Activated T-cell treated with anti-CD3 and anti-CD28 coated beads, Interleukin-2, amount 50 U/mL, for 4 hours (primary cell): ENCODE measurements around the gene PHLDA3. TPM values are rescaled to one million over a fixed set of nuclear protein-coding genes. Genes with fewer than 3 reads are reported as not detected.

Source experiments
- ATAC-seq, 2 donors: fragments of 200-7000 bp; cut with Tn5 transposase; one replicate each; pipeline ENCODE4 v1.10.0; 2021
- DNase-seq: peaks from one replicate; pipeline ENCODE4 v3.0.0-alpha.2; 2020
- H3K27me3 Mint-ChIP-seq: one replicate; pipeline ENCODE4 v1.8.0; 2021; ENCODE audit warnings: low read depth, mixed read lengths
- H3K36me3 Mint-ChIP-seq: one replicate; pipeline ENCODE4 v1.8.0; 2022; ENCODE audit warnings: mixed read lengths; ENCODE audit not compliant: insufficient read depth
- H3K4me1 Mint-ChIP-seq: one replicate; pipeline ENCODE4 v1.8.0; 2021; ENCODE audit warnings: low read depth, mixed read lengths
- H3K4me3 Mint-ChIP-seq: one replicate; pipeline ENCODE4 v1.8.0; 2021; ENCODE audit warnings: mild to moderate bottlenecking, moderate library complexity, mixed read lengths
- H3K9me3 Mint-ChIP-seq: one replicate; pipeline ENCODE4 v1.8.0; 2021; ENCODE audit warnings: mixed read lengths
- total RNA-seq, 3 donors: library from RNA; stranded (reverse); gene quantifications; one replicate each; pipeline ENCODE4 v1.2.1, GENCODE V29; 2021

The PHLDA3 gene
- total RNA-seq, 3 donors from 2014 or later, result 1.4 to 4.1 (median 3.4) TPM

DNA sequence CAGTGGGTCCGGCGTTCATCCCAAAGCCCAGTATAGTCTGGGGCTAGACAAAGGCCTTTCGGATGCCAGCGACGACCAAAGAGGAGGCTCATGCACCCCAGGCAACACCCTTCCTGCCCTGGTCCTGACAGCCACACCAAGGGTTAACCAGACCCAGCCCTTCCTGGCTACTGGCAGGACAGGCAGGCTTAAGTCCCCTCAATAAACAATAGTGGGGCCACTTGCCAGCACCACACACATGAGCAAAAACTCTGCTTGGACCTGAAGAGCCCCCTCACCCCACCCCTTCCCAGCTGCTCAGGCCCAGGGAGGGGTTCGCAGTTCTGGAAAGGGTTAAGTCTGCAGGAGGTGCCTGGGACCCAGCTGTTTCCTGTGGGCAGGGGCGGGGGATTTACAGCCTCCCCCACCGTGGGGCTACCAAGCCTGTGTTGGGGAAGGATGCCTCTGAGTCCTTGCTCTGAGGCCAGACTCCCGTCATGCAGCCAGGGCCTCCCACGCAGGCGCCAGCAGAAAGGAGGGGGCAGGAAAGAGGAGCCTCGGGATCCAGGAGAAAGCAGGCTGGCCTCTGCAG, 18.2 kb downstream of the PHLDA3 start:
- Mint-ChIP-seq H3K36me3 (no peaks in the 10 kb centered on the region), H3K9me3 (no peaks in the 10 kb centered on the region), H3K4me3 (no peak overlapping the region), H3K4me1 (peaks cover 8% of the 10 kb centered on the region), H3K27me3 (peaks cover 14% of the 10 kb centered on the region)
- no peak for DNase-seq
- ATAC-seq, result no peak

DNA sequence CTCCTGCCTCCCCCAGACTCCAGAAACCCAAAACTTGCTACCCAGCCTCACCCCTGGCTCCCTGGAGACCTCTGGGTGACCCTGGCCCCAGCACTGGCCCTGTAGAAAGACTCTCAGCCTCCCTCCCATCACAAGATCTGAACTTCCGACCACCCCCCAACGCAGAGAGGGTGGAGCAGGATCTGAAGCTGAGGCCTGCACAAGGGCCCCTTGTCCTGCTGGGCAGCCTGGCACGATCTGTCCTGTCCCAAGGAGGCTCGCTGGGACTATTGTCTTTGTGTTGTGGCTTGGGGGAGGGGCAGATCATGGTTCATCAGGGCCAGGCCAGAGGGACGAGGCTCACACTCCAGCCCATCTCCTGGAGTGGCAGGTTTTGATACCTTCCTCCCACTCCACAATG, 20.0 kb downstream of the PHLDA3 start:
- peaks cover 12% of the 10 kb centered on the region for H3K27me3 Mint-ChIP-seq
- H3K9me3 Mint-ChIP-seq, result no peaks in the 10 kb centered on the region
- no peak overlapping the region for H3K4me3 Mint-ChIP-seq
- DNase-seq (no peak), ATAC-seq (no peak)
- H3K4me1 Mint-ChIP-seq, result peaks cover 3% of the 10 kb centered on the region
- H3K36me3 Mint-ChIP-seq, result no peaks in the 10 kb centered on the region

GRCh38 chr1:201447903-201448871, 20.8 kb downstream of the PHLDA3 start:
- H3K27me3 Mint-ChIP-seq, result peaks cover 14% of the 10 kb centered on the region
- DNase-seq, result peak; percentile 44
- no peaks in the 10 kb centered on the region for H3K36me3 Mint-ChIP-seq
- peak; percentile 94 for ATAC-seq
- no peaks in the 10 kb centered on the region for H3K9me3 Mint-ChIP-seq
- peaks cover 1% of the 10 kb centered on the region for H3K4me1 Mint-ChIP-seq
- no peak overlapping the region for H3K4me3 Mint-ChIP-seq

DNA sequence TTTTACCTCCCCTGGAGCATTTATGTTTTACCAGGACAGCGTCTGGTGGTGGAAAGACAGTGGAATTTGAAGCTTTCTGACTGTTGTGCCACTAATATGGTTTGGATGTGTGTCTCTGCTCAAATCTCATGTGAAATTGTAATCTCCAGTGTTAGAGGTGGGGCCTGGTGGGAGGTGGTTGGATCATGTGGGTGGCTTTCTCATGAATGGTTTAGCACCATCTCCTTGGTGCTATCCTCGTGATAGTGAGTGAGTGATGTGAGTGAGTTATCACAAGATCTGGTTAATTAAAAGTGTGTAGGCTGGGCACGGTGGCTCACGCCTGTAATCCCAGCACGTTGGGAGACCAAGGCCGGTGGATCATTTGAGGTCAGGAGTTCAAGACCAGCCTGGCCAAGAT, 23.7 kb downstream of the PHLDA3 start:
- Mint-ChIP-seq H3K36me3 (no peaks in the 10 kb centered on the region), H3K4me3 (no peak overlapping the region), H3K27me3 (peaks cover 8% of the 10 kb centered on the region), H3K9me3 (no peaks in the 10 kb centered on the region), H3K4me1 (peaks cover 1% of the 10 kb centered on the region)
- DNase-seq (no peak), ATAC-seq (no peak)

GRCh38 chr1:201444792-201445191, 24.2 kb downstream of the PHLDA3 start:
- H3K4me3 Mint-ChIP-seq, result no peak overlapping the region
- ATAC-seq, result no peak
- H3K36me3 Mint-ChIP-seq, result no peaks in the 10 kb centered on the region
- no peak for DNase-seq
- no peaks in the 10 kb centered on the region for H3K9me3 Mint-ChIP-seq
- H3K4me1 Mint-ChIP-seq, result peaks cover 1% of the 10 kb centered on the region
- peaks cover 6% of the 10 kb centered on the region for H3K27me3 Mint-ChIP-seq

GRCh38 chr1:201443747-201444146, 25.2 kb downstream of the PHLDA3 start:
- Mint-ChIP-seq H3K27me3 (peaks cover 6% of the 10 kb centered on the region), H3K4me3 (no peak overlapping the region), H3K4me1 (peaks cover 1% of the 10 kb centered on the region), H3K36me3 (no peaks in the 10 kb centered on the region), H3K9me3 (no peaks in the 10 kb centered on the region)
- no peak for DNase-seq
- no peak for ATAC-seq

GRCh38 chr1:201436969-201437368, 32.0 kb downstream of the PHLDA3 start:
- Mint-ChIP-seq H3K27me3 (peaks cover 9% of the 10 kb centered on the region), H3K4me3 (no peak overlapping the region), H3K36me3 (no peaks in the 10 kb centered on the region), H3K9me3 (no peaks in the 10 kb centered on the region), H3K4me1 (peaks cover 5% of the 10 kb centered on the region)
- DNase-seq, result no peak
- ATAC-seq, result no peak

- Mint-ChIP-seq H3K9me3 (no peaks in the 10 kb centered on the region), H3K4me1 (peaks cover 5% of the 10 kb centered on the region), H3K36me3 (no peaks in the 10 kb centered on the region), H3K27me3 (peaks cover 9% of the 10 kb centered on the region), H3K4me3 (no peak overlapping the region)
- DNase-seq, result no peak
- ATAC-seq, result no peak
Measured at GRCh38 chr1:201436393-201436792, 32.6 kb downstream of the PHLDA3 start.

DNA sequence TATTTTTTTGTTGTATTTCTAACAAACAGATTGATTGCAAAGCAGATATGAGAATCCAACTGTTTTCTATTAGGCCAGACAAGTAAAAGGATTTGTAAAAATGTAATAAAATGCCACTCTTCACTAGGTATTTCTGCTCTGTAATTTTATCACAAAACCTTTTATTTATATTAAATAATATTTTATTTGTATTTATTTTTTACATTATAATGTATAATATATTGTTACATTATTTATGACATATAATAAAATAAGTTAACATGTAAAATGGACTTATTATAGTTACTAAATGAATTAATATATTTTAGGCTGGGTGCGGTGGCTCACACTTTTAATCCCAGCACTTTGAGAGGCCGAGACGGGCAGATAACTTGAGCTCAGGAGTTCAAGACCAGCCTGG, 34.7 kb downstream of the PHLDA3 start:
- Mint-ChIP-seq H3K4me3 (no peak overlapping the region), H3K27me3 (peaks cover 19% of the 10 kb centered on the region), H3K36me3 (no peaks in the 10 kb centered on the region), H3K9me3 (no peaks in the 10 kb centered on the region), H3K4me1 (peaks cover 5% of the 10 kb centered on the region)
- DNase-seq (no peak), ATAC-seq (no peak)

DNA sequence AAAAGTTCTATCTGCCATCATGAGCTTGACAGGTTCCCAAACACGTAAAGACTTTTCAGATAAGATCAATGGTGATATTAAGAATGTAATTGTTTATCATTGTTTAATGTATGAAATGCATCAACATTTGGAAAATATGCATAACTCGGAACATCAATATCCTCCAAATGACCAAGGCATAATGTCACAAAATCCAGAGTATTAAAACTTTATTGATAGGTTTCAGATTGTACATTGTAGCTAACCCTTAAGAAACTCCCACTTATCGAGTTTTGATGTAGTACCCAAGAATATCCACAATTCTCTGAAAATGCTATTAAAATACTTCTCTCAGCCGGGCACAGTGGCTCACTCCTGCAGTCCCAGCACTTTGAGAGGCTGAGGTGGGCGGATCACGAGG, 35.4 kb downstream of the PHLDA3 start:
- H3K36me3 Mint-ChIP-seq, result no peaks in the 10 kb centered on the region
- H3K9me3 Mint-ChIP-seq, result no peaks in the 10 kb centered on the region
- peaks cover 19% of the 10 kb centered on the region for H3K27me3 Mint-ChIP-seq
- H3K4me3 Mint-ChIP-seq, result no peak overlapping the region
- ATAC-seq (no peak), DNase-seq (no peak)
- H3K4me1 Mint-ChIP-seq, result peaks cover 5% of the 10 kb centered on the region

GRCh38 chr1:201430776-201431175, 38.2 kb downstream of the PHLDA3 start:
- Mint-ChIP-seq H3K4me3 (no peak overlapping the region), H3K27me3 (peaks cover 10% of the 10 kb centered on the region), H3K36me3 (no peaks in the 10 kb centered on the region), H3K4me1 (peaks cover 2% of the 10 kb centered on the region), H3K9me3 (no peaks in the 10 kb centered on the region)
- no peak for ATAC-seq
- no peak for DNase-seq

DNA sequence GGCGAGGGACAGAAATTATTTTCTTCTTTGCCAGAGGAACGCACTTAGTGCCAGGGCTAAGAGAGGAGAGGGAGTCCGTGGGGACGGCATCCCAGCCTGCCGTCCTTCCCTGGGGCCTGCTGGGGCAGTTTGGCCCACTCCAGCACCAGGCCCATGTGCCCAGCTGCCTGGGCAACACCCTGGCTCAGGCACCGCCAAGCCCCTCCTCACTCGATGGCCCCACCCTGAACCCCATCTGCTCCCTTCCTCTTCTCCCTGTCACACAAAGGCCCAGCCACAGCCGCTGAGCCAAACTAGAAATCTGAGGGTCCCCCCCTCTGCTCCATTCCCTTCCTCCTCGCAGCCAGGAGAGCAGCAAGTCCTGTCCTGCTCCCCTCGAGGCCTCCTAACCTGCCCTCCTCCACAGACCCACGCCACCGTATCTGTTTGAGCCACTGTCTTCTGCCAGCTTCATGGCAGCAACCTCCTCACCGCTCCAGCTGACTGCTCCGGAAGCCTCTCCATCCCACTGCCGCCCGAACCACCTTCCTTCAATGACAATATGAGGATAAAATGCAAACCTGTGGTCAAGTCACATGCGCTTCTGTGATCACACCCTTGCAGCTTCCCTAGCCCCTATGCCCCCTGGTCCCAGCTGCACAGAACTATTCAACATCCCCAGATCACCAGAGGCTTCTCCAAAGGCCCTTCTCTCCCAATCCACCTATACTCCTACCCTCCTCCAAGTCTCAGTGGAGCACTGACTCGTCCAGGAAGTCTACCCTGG, 39.1 kb downstream of the PHLDA3 start:
- Mint-ChIP-seq H3K36me3 (no peaks in the 10 kb centered on the region), H3K27me3 (peaks cover 10% of the 10 kb centered on the region)
- DNase-seq, result no peak

GRCh38 chr1:201427963-201428362, 41.0 kb downstream of the PHLDA3 start:
- Mint-ChIP-seq H3K27me3 (peaks cover 10% of the 10 kb centered on the region), H3K9me3 (no peaks in the 10 kb centered on the region), H3K4me1 (no peaks in the 10 kb centered on the region), H3K36me3 (no peaks in the 10 kb centered on the region), H3K4me3 (no peak overlapping the region)
- DNase-seq (no peak), ATAC-seq (no peak)

More for the DNA sequence above, 39.1 kb downstream of the PHLDA3 start:
- no peak for ATAC-seq
- H3K4me3 Mint-ChIP-seq, result no peak overlapping the region
- no peaks in the 10 kb centered on the region for H3K9me3 Mint-ChIP-seq
- no peaks in the 10 kb centered on the region for H3K4me1 Mint-ChIP-seq

GRCh38 chr1:201426479-201427310, 42.3 kb downstream of the PHLDA3 start:
- Mint-ChIP-seq H3K4me3 (no peak overlapping the region), H3K36me3 (no peaks in the 10 kb centered on the region), H3K9me3 (no peaks in the 10 kb centered on the region), H3K4me1 (no peaks in the 10 kb centered on the region), H3K27me3 (peaks cover 10% of the 10 kb centered on the region)
- DNase-seq, result no peak
- ATAC-seq, result peak; percentile 32 to 65
